Measurements from ENCODE around the gene EYS. TPM values are rescaled to one million over a fixed set of nuclear protein-coding genes. Genes with fewer than 3 reads are reported as not detected.

The EYS gene
- total and polyA plus RNA-seq, 4 donors = 0.08 to 0.63 (median 0.36) TPM

GRCh38 chr6:65410309-65410708, 296.7 kb downstream of the EYS start:
- DNase-seq (ENCODE audit: low spot score) = no peak
- H3K9ac ChIP-seq (ENCODE audit: low read depth in 1 of 2, low read length in 2 of 2) = no peak overlapping the region
- no peak overlapping the region for H3K27ac ChIP-seq (ENCODE audit: low read depth in 1 of 2, low read length in 2 of 2)
- 55% methylated on average over 3 of the region's 3 CpGs for WGBS
- no peaks in the 10 kb centered on the region for H3K36me3 ChIP-seq (ENCODE audit: control insufficient read depth in 4 of 4, insufficient read depth in 3 of 4, low read depth in 1 of 4, low read length in 3 of 4)
- TF ChIP-seq, protein P1, sequence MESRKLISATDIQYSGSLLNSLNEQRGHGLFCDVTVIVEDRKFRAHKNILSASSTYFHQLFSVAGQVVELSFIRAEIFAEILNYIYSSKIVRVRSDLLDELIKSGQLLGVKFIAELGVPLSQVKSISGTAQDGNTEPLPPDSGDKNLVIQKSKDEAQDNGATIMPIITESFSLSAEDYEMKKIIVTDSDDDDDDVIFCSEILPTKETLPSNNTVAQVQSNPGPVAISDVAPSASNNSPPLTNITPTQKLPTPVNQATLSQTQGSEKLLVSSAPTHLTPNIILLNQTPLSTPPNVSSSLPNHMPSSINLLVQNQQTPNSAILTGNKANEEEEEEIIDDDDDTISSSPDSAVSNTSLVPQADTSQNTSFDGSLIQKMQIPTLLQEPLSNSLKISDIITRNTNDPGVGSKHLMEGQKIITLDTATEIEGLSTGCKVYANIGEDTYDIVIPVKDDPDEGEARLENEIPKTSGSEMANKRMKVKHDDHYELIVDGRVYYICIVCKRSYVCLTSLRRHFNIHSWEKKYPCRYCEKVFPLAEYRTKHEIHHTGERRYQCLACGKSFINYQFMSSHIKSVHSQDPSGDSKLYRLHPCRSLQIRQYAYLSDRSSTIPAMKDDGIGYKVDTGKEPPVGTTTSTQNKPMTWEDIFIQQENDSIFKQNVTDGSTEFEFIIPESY (IDR thresholded peaks at IDR 0.05) = no peak
- TF ChIP-seq, protein P2, sequence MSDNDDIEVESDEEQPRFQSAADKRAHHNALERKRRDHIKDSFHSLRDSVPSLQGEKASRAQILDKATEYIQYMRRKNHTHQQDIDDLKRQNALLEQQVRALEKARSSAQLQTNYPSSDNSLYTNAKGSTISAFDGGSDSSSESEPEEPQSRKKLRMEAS (IDR thresholded peaks at IDR 0.05) = no peak
- TF ChIP-seq, protein P3, sequence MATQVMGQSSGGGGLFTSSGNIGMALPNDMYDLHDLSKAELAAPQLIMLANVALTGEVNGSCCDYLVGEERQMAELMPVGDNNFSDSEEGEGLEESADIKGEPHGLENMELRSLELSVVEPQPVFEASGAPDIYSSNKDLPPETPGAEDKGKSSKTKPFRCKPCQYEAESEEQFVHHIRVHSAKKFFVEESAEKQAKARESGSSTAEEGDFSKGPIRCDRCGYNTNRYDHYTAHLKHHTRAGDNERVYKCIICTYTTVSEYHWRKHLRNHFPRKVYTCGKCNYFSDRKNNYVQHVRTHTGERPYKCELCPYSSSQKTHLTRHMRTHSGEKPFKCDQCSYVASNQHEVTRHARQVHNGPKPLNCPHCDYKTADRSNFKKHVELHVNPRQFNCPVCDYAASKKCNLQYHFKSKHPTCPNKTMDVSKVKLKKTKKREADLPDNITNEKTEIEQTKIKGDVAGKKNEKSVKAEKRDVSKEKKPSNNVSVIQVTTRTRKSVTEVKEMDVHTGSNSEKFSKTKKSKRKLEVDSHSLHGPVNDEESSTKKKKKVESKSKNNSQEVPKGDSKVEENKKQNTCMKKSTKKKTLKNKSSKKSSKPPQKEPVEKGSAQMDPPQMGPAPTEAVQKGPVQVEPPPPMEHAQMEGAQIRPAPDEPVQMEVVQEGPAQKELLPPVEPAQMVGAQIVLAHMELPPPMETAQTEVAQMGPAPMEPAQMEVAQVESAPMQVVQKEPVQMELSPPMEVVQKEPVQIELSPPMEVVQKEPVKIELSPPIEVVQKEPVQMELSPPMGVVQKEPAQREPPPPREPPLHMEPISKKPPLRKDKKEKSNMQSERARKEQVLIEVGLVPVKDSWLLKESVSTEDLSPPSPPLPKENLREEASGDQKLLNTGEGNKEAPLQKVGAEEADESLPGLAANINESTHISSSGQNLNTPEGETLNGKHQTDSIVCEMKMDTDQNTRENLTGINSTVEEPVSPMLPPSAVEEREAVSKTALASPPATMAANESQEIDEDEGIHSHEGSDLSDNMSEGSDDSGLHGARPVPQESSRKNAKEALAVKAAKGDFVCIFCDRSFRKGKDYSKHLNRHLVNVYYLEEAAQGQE (IDR thresholded peaks at IDR 0.05) = no peak
- no peak for TF ChIP-seq RAD21 (IDR thresholded peaks at IDR 0.05)
- no peak for TF ChIP-seq NR2F2 (IDR thresholded peaks at IDR 0.05)
- no peak for TF ChIP-seq SP1 (IDR thresholded peaks at IDR 0.05)
- no peak for TF ChIP-seq HNF4G (IDR thresholded peaks at IDR 0.05)
- no peak for TF ChIP-seq RXRA (IDR thresholded peaks at IDR 0.05)
- no peak for TF ChIP-seq FOXA1 (IDR thresholded peaks at IDR 0.05)
- no peak for TF ChIP-seq EGR1 (IDR thresholded peaks at IDR 0.05; ENCODE audit: low read depth in 2 of 2)
- TF ChIP-seq HNF4A (conservative IDR thresholded peaks at IDR 0.05) = no peak
- TF ChIP-seq ATF3 (IDR thresholded peaks at IDR 0.05) = no peak
- no peak for TF ChIP-seq JUND (IDR thresholded peaks at IDR 0.05)
- no peaks in the 10 kb centered on the region for H3K27me3 ChIP-seq (ENCODE audit: control insufficient read depth in 4 of 4, insufficient read depth in 4 of 4, low read length in 3 of 4)
- H3K4me3 ChIP-seq (ENCODE audit: low read depth in 1 of 3, low read length in 3 of 3) = no peak overlapping the region
- H3K9me3 ChIP-seq (ENCODE audit: control insufficient read depth in 4 of 4, low read length in 3 of 4) = no peaks in the 10 kb centered on the region
- H3K4me1 ChIP-seq (ENCODE audit: control insufficient read depth in 4 of 4, insufficient read depth in 4 of 4, low read length in 3 of 4) = no peaks in the 10 kb centered on the region

GRCh38 chr6:65402564-65402963, 304.5 kb downstream of the EYS start:
- Histone ChIP-seq H3K9me3 (ENCODE audit: control insufficient read depth in 4 of 4, low read length in 3 of 4) (no peaks in the 10 kb centered on the region), H3K4me3 (ENCODE audit: low read depth in 1 of 3, low read length in 3 of 3) (no peak overlapping the region), H3K4me1 (ENCODE audit: control insufficient read depth in 4 of 4, insufficient read depth in 4 of 4, low read length in 3 of 4) (no peaks in the 10 kb centered on the region), H3K27ac (ENCODE audit: low read depth in 1 of 2, low read length in 2 of 2) (no peak overlapping the region), H3K9ac (ENCODE audit: low read depth in 1 of 2, low read length in 2 of 2) (no peak overlapping the region), H3K27me3 (ENCODE audit: control insufficient read depth in 4 of 4, insufficient read depth in 4 of 4, low read length in 3 of 4) (no peaks in the 10 kb centered on the region), H3K36me3 (ENCODE audit: control insufficient read depth in 4 of 4, insufficient read depth in 3 of 4, low read depth in 1 of 4, low read length in 3 of 4) (no peaks in the 10 kb centered on the region)
- TF ChIP-seq JUND (IDR thresholded peaks at IDR 0.05) (no peak), RAD21 (IDR thresholded peaks at IDR 0.05) (no peak), SP1 (IDR thresholded peaks at IDR 0.05) (no peak), HNF4A (conservative IDR thresholded peaks at IDR 0.05) (no peak), ATF3 (IDR thresholded peaks at IDR 0.05) (no peak), CTCF (IDR thresholded peaks at IDR 0.05; ENCODE audit: low read depth, low read length, missing input control) (no peak), TAF1 (conservative IDR thresholded peaks at IDR 0.05) (no peak), HNF4G (IDR thresholded peaks at IDR 0.05) (no peak), FOXA1 (IDR thresholded peaks at IDR 0.05) (no peak), YY1 (IDR thresholded peaks at IDR 0.05) (no peak), NR2F2 (IDR thresholded peaks at IDR 0.05) (no peak), RXRA (IDR thresholded peaks at IDR 0.05) (no peak)
- TF ChIP-seq, protein P1 (IDR thresholded peaks at IDR 0.05) = no peak
- TF ChIP-seq, protein P3 (IDR thresholded peaks at IDR 0.05) = no peak
- TF ChIP-seq, protein P2 (IDR thresholded peaks at IDR 0.05) = no peak
- no peak for DNase-seq (ENCODE audit: low spot score)
